NCI-H226 (cell line): ENCODE results near the gene TDRD9.

Experiments used
- DNase-seq: peaks from one replicate; pipeline ENCODE4 v3.0.0-alpha.2; 2015

Gene TDRD9

DNA sequence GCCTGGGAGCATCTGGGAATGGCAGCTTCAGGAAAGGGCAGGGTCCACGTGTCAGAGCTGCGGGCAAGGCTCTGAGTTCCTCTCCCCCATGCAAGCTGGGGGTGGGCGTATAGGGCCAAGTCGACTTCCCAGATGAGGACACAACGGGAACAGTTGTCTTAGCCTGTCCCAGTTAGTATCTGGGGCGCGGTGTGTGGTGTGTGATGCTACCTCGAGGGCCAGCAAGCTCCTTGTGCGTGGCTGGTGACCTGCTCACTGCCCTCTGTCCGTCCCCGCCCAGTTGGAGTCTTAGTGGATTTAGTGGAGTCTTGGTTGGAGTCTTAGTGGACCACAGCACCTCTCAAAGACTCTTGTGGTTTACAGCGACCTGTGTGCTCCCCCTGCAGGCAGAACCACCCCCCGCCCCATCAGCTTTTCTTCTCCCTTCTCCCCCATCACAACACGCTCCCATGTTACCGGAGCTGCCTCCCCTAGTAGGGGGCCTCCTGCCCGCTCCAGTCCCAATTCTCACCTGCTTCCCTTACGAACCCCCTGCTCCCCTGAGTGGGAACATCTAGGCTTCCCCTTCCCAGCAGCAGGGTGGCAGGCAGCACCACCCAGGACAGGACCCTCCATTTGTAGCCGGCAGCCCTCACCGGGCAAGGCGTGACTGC, 165.9 kb downstream of the TDRD9 start:
- DNase-seq, result no peak

DNA sequence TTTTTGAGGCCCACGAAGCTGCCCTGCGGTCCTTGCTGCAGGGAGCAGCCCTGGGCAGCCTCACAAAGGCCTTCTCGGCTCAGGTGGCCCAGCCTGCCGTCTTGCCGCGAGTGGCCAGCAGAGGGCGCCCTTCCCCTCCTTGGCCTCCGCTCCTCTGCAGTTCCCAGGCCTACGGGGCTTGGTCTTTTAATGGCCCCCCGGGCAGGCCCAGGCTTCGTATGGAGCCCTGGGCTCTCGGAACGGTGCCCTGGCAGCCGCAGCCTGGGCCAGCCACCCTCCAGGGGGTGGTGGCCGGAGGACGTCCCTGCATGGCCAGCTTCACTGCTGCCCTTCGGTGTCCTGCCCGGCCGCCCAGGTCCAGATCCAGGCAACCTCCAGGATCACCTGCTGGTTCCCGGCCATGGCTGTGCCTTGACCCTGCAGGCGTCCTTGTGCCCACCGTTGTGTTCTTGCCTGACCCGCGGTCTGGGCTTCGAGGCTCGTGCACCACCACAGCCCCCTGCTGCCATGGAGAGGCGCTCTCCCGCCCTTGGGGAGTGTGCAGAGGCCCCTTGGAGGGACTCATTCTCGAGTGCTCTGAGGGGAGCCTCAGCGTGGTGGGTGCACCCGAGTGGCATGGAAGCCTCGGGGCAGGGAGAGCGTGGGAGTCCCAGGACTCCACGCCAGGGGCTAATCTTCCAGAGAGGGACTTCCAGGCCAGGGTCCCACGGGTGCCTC, 166.6 kb downstream of the TDRD9 start:
- DNase-seq, result no peak

DNA sequence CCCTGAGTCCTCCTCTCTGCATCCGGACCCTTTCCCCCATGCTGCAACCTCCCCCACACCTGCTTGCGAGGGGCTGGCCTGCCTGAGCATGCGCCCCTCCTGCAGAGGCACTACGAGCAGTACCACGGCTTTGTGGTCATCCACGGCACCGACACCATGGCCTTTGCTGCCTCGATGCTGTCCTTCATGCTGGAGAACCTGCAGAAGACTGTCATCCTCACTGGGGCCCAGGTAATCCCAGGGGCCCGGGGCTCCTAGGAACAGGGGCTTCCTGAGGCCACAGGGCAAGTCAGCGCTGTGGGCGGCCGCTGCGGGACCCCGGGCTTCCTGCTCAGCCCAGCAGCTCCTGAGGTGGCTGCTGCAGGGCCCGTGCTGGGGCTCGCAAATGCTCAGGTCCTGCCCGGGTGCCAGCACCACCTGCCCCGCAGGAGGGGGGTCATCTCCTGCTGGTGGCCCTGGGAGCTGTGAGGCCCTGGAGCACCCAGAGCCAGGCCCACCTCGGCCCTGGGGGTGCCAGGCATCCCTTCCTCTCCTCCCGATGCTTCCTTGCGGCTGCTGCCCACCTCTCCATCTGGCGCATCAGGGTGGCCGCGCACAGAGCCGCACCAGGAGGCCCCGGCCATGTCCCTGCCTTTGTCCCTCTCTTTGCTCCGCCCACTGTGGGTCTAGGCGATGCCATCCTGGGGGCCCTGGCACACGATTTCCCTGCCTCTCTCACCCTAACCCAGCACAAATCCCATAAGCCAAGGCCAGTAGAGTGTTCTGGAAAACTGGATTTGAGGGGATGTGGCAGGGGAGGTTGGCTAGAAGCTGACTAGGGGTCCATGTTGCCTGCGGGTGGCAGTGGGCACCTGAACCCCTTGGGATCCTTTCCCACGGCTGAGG, 167.4 kb downstream of the TDRD9 start:
- DNase-seq, result no peak

DNA sequence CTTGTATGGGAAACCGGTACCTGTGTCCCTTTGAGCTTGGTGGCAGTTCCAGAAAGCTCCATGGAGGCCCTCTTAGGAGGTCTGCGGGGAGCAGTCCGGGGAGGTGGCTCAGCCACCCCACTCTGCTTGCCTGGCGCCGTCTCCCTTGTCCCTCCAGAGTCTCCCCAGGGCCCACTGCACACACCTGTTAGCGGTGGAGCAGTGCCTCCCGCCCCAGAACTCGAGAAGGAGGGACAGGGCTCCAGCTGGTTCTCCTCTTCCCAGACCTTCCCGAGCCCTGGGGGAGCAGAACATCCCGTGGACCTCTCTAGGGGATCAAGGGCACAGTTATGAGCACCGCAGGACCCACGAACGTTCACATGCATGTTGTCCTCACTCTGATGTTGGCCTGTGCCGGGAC, 168.1 kb downstream of the TDRD9 start:
- no peak for DNase-seq

DNA sequence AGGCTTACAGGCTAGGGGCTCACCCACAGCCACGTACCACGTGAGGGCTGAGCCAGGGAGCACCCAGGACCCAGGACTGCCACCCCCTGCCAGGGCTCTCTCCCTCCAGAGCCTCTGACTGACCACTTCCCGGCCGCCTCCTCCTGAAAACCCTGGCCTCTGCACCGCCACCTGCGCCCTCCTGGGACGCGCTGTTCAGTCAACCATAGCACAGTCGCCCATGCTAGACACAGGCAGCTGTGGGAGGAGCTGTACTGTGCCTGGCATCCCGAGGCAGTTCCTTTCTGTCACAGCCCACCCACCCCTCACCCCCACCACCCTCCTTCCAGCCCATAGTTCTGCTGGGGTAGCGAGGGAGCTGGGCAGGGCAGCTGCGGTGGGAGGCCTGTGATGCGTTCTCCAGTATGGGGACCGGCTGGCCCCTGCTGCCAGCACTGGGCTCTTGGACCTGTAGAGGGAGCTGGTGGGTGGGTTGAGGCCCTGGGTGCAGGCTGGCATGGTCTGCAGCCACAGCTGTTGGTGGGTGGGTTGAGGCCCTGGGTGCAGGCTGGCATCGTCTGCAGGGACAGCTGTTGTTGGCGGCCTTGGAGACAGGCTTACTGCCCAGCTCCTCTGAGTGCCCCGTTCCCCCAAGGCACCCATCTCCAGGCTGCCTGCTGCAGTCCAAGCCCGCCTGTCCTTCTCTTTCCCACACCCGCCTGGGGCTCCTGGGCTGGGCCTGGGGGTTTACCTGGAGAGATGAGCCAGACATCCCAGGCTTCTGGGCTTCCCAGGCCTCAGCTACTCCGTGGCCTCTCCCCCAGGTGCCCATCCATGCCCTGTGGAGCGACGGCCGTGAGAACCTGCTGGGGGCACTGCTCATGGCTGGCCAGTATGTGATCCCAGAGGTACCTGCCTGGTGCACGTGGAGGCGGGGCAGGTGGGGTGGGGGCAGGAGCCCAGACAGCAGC, 168.8 kb downstream of the TDRD9 start:
- no peak for DNase-seq

DNA sequence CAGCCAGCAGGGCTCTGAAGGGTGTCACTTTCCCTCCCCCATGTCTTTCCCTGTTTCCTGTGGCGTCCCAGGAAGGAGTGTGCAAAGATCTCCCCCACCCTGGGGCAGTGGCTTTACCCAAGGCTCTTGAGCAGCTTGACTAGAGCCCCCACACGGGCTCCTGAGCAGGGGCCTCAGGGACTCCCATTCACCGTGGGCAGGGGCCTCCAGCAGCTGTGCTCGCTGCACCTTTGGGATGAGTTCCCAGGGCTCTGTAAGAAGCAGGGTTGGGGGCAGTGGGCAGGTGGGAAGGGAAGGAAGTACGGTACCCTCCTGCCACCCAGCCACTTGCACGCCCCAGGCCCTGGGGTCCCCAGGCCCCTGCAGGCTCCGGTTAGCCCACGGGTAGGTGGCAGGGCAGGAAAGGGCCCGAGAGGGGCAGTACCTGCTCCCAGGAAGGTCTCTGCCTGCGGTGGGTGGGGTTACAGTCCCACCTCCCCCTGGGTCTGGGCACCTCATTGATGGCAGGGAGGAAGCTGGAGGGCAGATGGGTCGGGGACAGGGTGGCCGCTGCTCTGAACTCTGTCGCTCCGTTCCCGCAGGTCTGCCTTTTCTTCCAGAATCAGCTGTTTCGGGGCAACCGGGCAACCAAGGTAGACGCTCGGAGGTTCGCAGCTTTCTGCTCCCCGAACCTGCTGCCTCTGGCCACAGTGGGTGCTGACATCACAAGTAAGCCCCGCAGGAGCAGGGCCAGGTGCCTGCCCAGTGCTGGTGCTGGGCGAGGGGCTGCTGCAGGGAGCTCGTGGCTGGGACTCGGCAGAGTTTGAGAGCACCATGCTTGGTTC, 170.2 kb downstream of the TDRD9 start:
- DNase-seq, result no peak

DNA sequence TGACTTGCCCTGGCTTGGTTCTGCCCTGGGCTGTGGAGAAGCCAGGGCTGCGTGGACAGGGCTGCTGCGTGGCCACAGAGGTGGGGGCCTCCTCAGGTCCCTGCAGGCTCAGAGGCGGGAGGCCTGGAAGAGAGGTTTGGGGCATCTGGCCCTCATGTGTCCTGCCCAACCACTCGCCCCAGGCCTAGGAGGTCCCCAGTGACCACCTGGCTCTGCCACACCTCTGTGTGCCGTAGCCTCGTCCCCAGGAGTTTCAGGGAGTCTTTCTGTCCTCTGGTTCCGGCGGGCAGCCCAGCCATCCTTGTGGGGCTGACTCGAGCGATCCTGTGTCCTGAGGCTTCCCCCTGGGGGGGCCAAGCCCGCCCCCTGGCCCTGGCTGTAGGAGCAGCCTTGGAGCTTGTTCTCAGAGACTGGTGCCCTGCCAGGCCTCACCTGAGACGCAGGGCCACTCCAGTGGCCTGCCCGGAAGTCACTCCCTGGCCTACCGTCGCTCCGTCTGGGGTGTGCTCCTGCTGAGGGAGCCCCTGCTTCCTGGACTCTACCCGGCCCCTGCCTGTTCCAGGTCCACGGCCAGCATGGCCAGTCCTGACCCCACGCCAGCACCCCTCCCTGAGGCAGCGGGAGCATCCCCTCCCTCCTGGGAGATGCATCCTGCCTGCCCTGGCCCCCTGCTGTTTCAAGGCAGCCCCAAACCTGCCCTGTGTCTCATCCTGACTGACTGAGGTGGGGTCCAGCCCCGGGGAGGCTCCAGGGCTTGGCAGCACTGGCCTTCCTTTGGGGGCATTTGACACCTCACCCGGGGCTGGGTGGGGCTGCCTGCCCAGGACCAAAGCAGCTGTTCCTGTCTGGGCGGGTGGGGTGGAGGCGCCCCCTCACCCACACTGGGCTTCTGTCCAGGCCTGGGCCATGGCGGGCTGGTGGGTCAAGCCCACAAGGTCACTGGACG, 171.1 kb downstream of the TDRD9 start:
- DNase-seq, result no peak

DNA sequence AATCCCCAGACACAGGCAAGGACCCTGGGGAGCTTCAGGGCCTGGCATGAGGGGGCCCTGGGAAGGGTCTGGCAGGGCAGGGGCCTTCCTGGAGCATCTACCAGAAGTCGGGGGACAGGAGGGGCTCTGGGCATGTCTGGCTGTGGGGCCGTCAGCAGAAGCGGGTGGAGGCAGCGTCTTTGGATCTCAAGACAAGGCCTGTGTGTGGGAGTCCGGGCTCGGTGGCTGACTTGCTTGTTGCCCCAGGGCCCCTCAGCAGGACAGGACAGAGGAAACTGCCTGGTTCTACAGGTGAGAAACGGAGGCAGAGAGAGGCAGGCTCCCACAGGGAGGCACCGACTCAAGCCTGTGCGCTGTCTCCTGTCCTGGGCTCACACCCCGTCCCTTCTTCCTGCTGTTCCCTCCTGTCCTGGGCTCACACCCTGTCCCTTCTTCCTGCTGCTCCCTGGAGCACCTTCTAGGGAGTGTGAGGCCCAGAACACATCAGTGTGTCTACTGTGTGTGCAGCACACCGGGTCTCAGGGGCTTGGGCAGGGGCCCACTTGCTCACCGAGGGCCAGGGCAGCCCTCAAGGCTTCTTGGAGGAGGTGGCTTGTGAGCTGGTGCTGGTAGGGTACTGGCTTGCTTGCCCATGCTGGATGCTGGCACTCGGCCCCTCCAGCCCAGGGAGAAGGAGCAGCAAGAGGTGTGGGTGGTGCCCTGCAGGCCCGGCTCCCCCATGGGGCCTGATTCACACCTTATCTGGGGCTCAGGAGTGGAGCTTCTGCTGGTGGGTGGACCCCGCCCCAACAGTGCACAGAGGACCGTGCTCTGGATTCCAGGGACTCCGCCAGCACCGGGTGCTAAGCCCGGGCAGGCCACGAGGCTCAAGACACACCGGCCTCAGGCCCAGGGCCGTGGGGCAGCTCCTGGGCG, 172.2 kb downstream of the TDRD9 start:
- DNase-seq, result no peak

DNA sequence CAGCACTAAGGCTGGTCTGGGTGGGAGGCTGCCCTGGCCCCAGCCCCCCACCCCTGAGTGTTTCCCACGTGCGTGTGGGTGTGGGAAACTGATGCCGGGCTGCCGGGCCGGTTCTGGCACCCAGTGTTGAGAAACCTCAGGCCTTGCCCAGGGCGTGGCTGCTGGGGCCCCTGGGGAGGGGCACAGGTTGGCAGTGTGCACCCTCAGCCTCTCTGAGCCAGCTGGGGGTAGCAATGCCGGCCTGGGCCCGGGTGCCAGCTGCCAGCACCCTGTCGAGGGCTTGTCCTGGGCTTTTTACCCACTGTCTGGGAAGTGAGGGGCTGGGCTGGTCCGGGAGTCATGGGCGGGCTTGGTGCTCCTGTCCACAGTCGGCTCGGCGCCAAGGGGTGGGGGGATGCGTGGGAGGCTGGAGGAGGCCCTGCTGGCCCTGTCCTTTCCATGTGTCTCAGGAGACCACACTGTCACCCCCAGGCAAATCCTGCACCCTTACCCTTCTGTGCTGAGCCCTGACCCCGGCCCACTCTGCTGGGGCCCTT, 172.9 kb downstream of the TDRD9 start:
- no peak for DNase-seq

DNA sequence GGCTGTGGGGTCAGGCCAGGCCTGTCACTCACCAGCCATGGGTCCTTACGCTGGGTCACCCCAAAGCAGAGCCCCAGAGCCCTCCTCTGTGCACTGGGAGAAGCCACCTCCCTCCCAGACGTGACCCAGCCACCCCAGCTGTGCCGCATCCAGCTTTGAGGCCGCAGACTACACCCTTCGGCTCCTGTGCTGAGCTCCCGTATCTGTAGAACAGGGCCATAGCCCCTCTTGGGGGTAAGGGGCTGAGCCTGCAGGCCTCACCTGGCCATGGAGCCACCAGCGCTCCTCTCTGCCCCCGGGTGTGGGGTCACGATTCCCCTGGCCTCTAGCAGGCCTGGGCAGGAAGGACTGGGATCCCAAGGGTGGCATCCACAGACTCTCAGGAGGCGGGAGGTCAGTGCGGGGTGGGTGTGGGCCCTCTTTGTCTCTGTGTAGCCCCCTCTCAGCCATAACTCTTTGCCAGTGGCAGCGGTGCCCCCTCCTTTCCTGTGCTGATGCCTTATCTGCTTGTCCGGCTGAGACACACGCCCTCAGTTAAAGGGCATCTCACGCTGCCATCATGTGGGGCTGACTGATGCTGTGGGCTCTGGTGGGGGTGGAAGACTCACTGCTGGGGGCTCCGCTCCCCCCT, 173.5 kb downstream of the TDRD9 start:
- DNase-seq, result no peak
